GM19351 (cell line): ENCODE measurements around the gene ARGFX.
"Not testable (repeated sequence)": the region's sequence is repeated elsewhere in the genome, so short reads cannot be mapped to it uniquely, and the experiment has no call there.

Experiments used
- ATAC-seq: cut with Tn5 transposase; IDR thresholded peaks from one replicate; pipeline ENCODE4 v1.9.1; 2021; ENCODE audit warnings: mild to moderate bottlenecking, moderate library complexity; ENCODE audit not compliant: unreplicated experiment

Gene ARGFX

GRCh38 chr3:121567649-121568048, at the start of gene ARGFX:
ARGFX (plus strand) TSS chr3:121567949; CDS start chr3:121570714, 2,765 bp downstream.
- no peak for ATAC-seq

GRCh38 chr3:121517953-121518655, 49.6 kb upstream of the ARGFX start:
- no peak for ATAC-seq

- no peak for ATAC-seq
These were observed 47.2 kb upstream of the ARGFX start for GRCh38 chr3:121520510-121520909.

GRCh38 chr3:121529308-121529707, 38.4 kb upstream of the ARGFX start:
- no peak for ATAC-seq

GRCh38 chr3:121531269-121531668, 36.5 kb upstream of the ARGFX start:
- ATAC-seq = no peak

- no peak for ATAC-seq
These were observed 24.8 kb upstream of the ARGFX start for GRCh38 chr3:121542924-121543323.

- no peak for ATAC-seq
These were observed 22.6 kb upstream of the ARGFX start for GRCh38 chr3:121545049-121545573.

- peak; percentile 83 for ATAC-seq
These were observed 21.9 kb upstream of the ARGFX start, which contains the start of gene POLQ for GRCh38 chr3:121545574-121546455. POLQ (minus strand) TSS chr3:121545988; CDS start chr3:121545877, 111 bp downstream.

GRCh38 chr3:121552379-121552778, 15.4 kb upstream of the ARGFX start:
- no peak for ATAC-seq

GRCh38 chr3:121552797-121553196, 15.0 kb upstream of the ARGFX start:
- ATAC-seq = no peak

- no peak for ATAC-seq
These were observed 10.3 kb upstream of the ARGFX start for GRCh38 chr3:121557426-121557934.

- ATAC-seq = no peak
These were observed 5.6 kb upstream of the ARGFX start for GRCh38 chr3:121562148-121562547.

GRCh38 chr3:121566773-121567172, 976 bp upstream of the ARGFX start:
- ATAC-seq = no peak

GRCh38 chr3:121574449-121574848, 6.7 kb downstream of the ARGFX start:
- ATAC-seq = no peak

- no peak for ATAC-seq
These were observed 13.9 kb downstream of the ARGFX start for GRCh38 chr3:121581691-121582090.

- no peak for ATAC-seq
These were observed 16.7 kb downstream of the ARGFX start for GRCh38 chr3:121584418-121584817.

GRCh38 chr3:121592856-121593702, 25.3 kb downstream of the ARGFX start, which contains the start of gene FBXO40:
FBXO40 (plus strand) TSS chr3:121593379; CDS start chr3:121620576, 27,197 bp downstream.
- peak; percentile 65 for ATAC-seq

GRCh38 chr3:121593806-121594205, 26.1 kb downstream of the ARGFX start:
- not testable (repeated sequence) for ATAC-seq

- ATAC-seq = no peak
These were observed 27.1 kb downstream of the ARGFX start for GRCh38 chr3:121594850-121595249.

- no peak for ATAC-seq
These were observed 28.1 kb downstream of the ARGFX start for GRCh38 chr3:121595765-121596406.
